ENCODE measurements around the gene MRPL1. TPM values are rescaled to one million over a fixed set of nuclear protein-coding genes. Genes with fewer than 3 reads are reported as not detected.
A peak's percentile ranks its signal among the peaks of the same experiment; 100 is the strongest.

Gene MRPL1
- total RNA-seq, 1 donor from 2014 or later = 28.2 TPM

DNA sequence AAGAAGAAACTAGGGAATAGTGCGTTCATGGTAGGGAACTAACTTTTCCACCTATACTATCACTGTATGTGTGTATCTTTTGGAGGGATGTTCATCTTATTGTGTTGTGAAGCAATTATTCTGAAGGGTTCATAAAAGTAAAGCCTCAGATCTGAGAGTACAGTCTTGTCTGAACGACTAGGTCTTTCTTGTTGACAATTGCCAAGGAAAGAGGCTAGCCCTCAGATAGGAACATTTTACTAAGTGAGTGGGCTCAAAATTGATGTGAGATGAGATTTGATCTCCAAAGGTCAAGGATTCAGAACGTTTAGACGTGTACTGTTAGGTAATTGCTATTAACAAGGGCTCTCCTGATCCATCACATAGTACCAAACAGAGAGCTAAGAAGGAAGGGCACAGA, 28.2 kb upstream of the MRPL1 start:
- TF ChIP-seq, protein P1, sequence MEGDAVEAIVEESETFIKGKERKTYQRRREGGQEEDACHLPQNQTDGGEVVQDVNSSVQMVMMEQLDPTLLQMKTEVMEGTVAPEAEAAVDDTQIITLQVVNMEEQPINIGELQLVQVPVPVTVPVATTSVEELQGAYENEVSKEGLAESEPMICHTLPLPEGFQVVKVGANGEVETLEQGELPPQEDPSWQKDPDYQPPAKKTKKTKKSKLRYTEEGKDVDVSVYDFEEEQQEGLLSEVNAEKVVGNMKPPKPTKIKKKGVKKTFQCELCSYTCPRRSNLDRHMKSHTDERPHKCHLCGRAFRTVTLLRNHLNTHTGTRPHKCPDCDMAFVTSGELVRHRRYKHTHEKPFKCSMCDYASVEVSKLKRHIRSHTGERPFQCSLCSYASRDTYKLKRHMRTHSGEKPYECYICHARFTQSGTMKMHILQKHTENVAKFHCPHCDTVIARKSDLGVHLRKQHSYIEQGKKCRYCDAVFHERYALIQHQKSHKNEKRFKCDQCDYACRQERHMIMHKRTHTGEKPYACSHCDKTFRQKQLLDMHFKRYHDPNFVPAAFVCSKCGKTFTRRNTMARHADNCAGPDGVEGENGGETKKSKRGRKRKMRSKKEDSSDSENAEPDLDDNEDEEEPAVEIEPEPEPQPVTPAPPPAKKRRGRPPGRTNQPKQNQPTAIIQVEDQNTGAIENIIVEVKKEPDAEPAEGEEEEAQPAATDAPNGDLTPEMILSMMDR (IDR thresholded peaks at IDR 0.05; ENCODE audit: unreplicated experiment) = no peak
- H3K9me3 Mint-ChIP-seq (ENCODE audit: unreplicated experiment) = no peaks in the 10 kb centered on the region
- no peak overlapping the region for H3K27ac Mint-ChIP-seq (ENCODE audit: unreplicated experiment)
- no peaks in the 10 kb centered on the region for H3K27me3 Mint-ChIP-seq (ENCODE audit: unreplicated experiment)
- peaks cover 5% of the 10 kb centered on the region for H3K4me1 Mint-ChIP-seq (ENCODE audit: unreplicated experiment)
- H3K36me3 Mint-ChIP-seq (ENCODE audit: low read depth, unreplicated experiment) = no peaks in the 10 kb centered on the region
- H3K4me3 Mint-ChIP-seq (ENCODE audit: unreplicated experiment) = no peak overlapping the region
- no peak for DNase-seq (ENCODE audit: low spot score)

DNA sequence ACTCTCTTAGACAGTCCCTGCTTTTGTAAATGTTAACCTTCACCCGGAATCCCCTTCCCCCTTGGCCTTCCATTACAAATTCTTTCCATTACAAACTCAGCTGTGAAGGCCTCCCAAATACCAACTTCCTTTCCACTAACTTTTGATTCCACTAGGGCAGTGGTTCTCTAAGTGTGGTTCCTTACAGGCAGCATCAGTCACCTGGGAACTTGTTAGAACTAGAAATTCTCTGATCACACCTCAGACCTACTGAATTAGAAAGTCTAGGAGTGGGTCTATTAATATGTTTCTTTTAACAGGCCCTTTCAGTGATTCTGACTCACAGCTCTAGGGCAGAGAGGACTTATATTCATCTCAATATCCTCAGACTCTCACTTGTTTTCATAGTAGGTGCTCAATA, 19.0 kb upstream of the MRPL1 start:
- TF ChIP-seq, protein P1 (IDR thresholded peaks at IDR 0.05; ENCODE audit: unreplicated experiment) = no peak
- no peaks in the 10 kb centered on the region for H3K27me3 Mint-ChIP-seq (ENCODE audit: unreplicated experiment)
- H3K36me3 Mint-ChIP-seq (ENCODE audit: low read depth, unreplicated experiment) = no peaks in the 10 kb centered on the region
- no peaks in the 10 kb centered on the region for H3K9me3 Mint-ChIP-seq (ENCODE audit: unreplicated experiment)
- H3K27ac Mint-ChIP-seq (ENCODE audit: unreplicated experiment) = peak overlapping the region; percentile 46
- H3K4me3 Mint-ChIP-seq (ENCODE audit: unreplicated experiment) = no peak overlapping the region
- no peak for DNase-seq (ENCODE audit: low spot score)
- H3K4me1 Mint-ChIP-seq (ENCODE audit: unreplicated experiment) = no peaks in the 10 kb centered on the region

DNA sequence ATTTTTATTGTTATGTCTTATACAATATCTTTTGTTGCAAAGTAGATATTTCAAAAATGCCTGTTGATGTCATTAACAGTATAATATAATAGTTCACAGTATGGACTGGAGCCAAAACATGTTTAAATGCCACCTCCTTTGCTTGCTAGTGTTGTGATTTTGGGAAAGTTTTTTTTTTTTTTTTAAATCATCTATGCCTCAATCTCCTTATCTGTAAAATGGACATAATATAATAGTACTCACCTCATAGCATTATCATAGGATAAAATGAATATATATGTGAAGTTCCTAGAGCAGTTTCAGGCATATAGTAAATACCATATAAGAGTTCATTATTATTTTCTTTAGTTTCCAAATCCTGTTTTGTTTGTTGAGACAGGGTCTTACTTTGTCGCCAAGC, 18.3 kb upstream of the MRPL1 start:
- Mint-ChIP-seq H3K27ac (ENCODE audit: unreplicated experiment) (no peak overlapping the region), H3K4me3 (ENCODE audit: unreplicated experiment) (no peak overlapping the region), H3K9me3 (ENCODE audit: unreplicated experiment) (no peaks in the 10 kb centered on the region), H3K4me1 (ENCODE audit: unreplicated experiment) (no peaks in the 10 kb centered on the region), H3K36me3 (ENCODE audit: low read depth, unreplicated experiment) (no peaks in the 10 kb centered on the region), H3K27me3 (ENCODE audit: unreplicated experiment) (no peaks in the 10 kb centered on the region)
- TF ChIP-seq, protein P1 (IDR thresholded peaks at IDR 0.05; ENCODE audit: unreplicated experiment) = no peak
- DNase-seq (ENCODE audit: low spot score) = no peak

DNA sequence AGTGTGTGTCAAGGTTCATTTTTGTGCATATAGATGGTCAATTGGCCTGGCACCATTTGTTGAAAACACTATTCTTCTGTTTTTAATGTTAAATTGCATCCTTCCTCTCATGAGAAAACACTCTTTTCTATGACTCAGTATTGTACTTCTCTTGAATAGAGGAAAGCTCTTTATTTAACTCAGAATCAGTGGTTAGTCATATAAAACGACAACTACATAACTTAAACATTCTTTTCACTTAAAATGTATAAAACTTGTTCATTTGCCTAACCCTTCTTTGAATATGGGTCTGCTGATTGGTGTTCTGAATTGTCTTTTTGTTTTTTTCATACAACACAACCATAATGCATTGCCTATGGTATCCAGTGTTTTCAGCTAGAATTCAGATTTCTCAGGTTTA, 17.2 kb upstream of the MRPL1 start:
- no peak overlapping the region for H3K27ac Mint-ChIP-seq (ENCODE audit: unreplicated experiment)
- no peak for DNase-seq (ENCODE audit: low spot score)
- H3K27me3 Mint-ChIP-seq (ENCODE audit: unreplicated experiment) = no peaks in the 10 kb centered on the region
- H3K4me1 Mint-ChIP-seq (ENCODE audit: unreplicated experiment) = no peaks in the 10 kb centered on the region
- H3K4me3 Mint-ChIP-seq (ENCODE audit: unreplicated experiment) = no peak overlapping the region
- H3K9me3 Mint-ChIP-seq (ENCODE audit: unreplicated experiment) = no peaks in the 10 kb centered on the region
- TF ChIP-seq, protein P1 (IDR thresholded peaks at IDR 0.05; ENCODE audit: unreplicated experiment) = no peak
- H3K36me3 Mint-ChIP-seq (ENCODE audit: low read depth, unreplicated experiment) = no peaks in the 10 kb centered on the region

DNA sequence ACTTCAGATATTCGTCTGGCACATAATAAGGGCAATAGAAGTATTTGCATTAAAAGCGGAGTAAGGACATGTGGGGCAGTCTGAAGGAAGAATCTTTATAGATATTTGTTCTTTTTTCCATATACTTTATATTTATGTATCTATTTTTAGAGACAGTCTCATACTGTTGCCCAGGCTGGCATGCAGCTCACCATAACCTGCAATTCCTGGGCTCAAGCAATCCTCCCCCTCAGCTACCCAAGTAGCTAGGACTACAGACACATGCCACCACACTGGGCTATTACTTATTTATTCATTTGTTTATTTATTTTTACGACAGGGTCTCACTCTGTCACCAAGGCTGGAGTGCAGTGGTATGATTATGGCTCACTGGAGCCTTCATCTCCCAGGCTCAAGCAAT, 16.7 kb upstream of the MRPL1 start:
- Mint-ChIP-seq H3K27ac (ENCODE audit: unreplicated experiment) (no peak overlapping the region), H3K4me1 (ENCODE audit: unreplicated experiment) (no peaks in the 10 kb centered on the region), H3K27me3 (ENCODE audit: unreplicated experiment) (no peaks in the 10 kb centered on the region), H3K4me3 (ENCODE audit: unreplicated experiment) (no peak overlapping the region), H3K36me3 (ENCODE audit: low read depth, unreplicated experiment) (no peaks in the 10 kb centered on the region), H3K9me3 (ENCODE audit: unreplicated experiment) (no peaks in the 10 kb centered on the region)
- TF ChIP-seq, protein P1 (IDR thresholded peaks at IDR 0.05; ENCODE audit: unreplicated experiment) = no peak
- DNase-seq (ENCODE audit: low spot score) = no peak
